ENCODE measurements around the gene ACOX3. TPM values are rescaled to one million over a fixed set of nuclear protein-coding genes. Genes with fewer than 3 reads are reported as not detected.

Gene ACOX3
- total and polyA plus RNA-seq, 11 donors: 16.9 to 51.6 (median 24.1) TPM

GRCh38 chr4:8464381-8464780, 23.9 kb upstream of the ACOX3 start:
- Histone ChIP-seq H3K27me3 (no peaks in the 10 kb centered on the region), H3K9me3 (no peaks in the 10 kb centered on the region), H3K36me3 (peaks cover 0 to 99% (median 92%) of the 10 kb centered on the region in 9 donors), H3K4me1 (no peaks in the 10 kb centered on the region), H3K27ac (no peak overlapping the region), H3K4me3 (no peak overlapping the region)
- DNase-seq: no peak
- intact Hi-C loops (cut with DNase I): loop anchor here in 1 of 10 donors (10.0 kb wide), 1 partner anchor 450 kb away; no protein-coding TSS in a partner anchor
- 80 to 86% (median 84%) methylated on average over 14 of the region's 14 CpGs for WGBS, 4 donors
- TF ChIP-seq, protein P1, sequence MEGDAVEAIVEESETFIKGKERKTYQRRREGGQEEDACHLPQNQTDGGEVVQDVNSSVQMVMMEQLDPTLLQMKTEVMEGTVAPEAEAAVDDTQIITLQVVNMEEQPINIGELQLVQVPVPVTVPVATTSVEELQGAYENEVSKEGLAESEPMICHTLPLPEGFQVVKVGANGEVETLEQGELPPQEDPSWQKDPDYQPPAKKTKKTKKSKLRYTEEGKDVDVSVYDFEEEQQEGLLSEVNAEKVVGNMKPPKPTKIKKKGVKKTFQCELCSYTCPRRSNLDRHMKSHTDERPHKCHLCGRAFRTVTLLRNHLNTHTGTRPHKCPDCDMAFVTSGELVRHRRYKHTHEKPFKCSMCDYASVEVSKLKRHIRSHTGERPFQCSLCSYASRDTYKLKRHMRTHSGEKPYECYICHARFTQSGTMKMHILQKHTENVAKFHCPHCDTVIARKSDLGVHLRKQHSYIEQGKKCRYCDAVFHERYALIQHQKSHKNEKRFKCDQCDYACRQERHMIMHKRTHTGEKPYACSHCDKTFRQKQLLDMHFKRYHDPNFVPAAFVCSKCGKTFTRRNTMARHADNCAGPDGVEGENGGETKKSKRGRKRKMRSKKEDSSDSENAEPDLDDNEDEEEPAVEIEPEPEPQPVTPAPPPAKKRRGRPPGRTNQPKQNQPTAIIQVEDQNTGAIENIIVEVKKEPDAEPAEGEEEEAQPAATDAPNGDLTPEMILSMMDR (IDR thresholded peaks at IDR 0.05): no peak
- TF ChIP-seq POLR2A (IDR thresholded peaks at IDR 0.05): no peak
- ATAC-seq: no peak

- H3K27me3 ChIP-seq: no peaks in the 10 kb centered on the region
- 94 to 98% (median 96%) methylated on average over 9 of the region's 9 CpGs for WGBS, 4 donors
- DNase-seq (no peak), ATAC-seq (no peak)
- TF ChIP-seq, protein P1 (IDR thresholded peaks at IDR 0.05): no peak
- no peak for TF ChIP-seq POLR2A (IDR thresholded peaks at IDR 0.05)
- H3K9me3 ChIP-seq: no peaks in the 10 kb centered on the region
- no peak overlapping the region for H3K27ac ChIP-seq
- intact Hi-C loops (cut with DNase I): loop anchor here in 1 of 10 donors (10.0 kb wide), 1 partner anchor 451 kb away; no protein-coding TSS in a partner anchor
- no peaks in the 10 kb centered on the region for H3K4me1 ChIP-seq
- no peak overlapping the region for H3K4me3 ChIP-seq
- H3K36me3 ChIP-seq: peaks cover 0 to 99% (median 92%) of the 10 kb centered on the region in 9 donors
Observed at GRCh38 chr4:8463811-8464210, 23.3 kb upstream of the ACOX3 start.

- Histone ChIP-seq H3K4me3 (no peak overlapping the region), H3K27me3 (no peaks in the 10 kb centered on the region), H3K27ac (no peak overlapping the region), H3K4me1 (no peaks in the 10 kb centered on the region), H3K9me3 (no peaks in the 10 kb centered on the region), H3K36me3 (peaks cover 0 to 99% (median 86%) of the 10 kb centered on the region in 9 donors)
- intact Hi-C loops (cut with DNase I): loop anchor here in 1 of 10 donors (10.0 kb wide), 1 partner anchor 453 kb away; no protein-coding TSS in a partner anchor
- no peak for DNase-seq
- no peak for ATAC-seq
- TF ChIP-seq POLR2A (IDR thresholded peaks at IDR 0.05): no peak
- TF ChIP-seq, protein P1 (IDR thresholded peaks at IDR 0.05): no peak
- 95 to 97% (median 96%) methylated on average over 6 of the region's 6 CpGs for WGBS, 4 donors
Observed at GRCh38 chr4:8461616-8462015, 21.1 kb upstream of the ACOX3 start.

GRCh38 chr4:8461086-8461485, 20.6 kb upstream of the ACOX3 start:
- TF ChIP-seq, protein P1 (IDR thresholded peaks at IDR 0.05): no peak
- no peak for TF ChIP-seq POLR2A (IDR thresholded peaks at IDR 0.05)
- Histone ChIP-seq H3K9me3 (no peaks in the 10 kb centered on the region), H3K4me3 (no peak overlapping the region), H3K36me3 (peaks cover 0 to 99% (median 86%) of the 10 kb centered on the region in 9 donors), H3K27me3 (no peaks in the 10 kb centered on the region), H3K27ac (no peak overlapping the region), H3K4me1 (no peaks in the 10 kb centered on the region)
- ATAC-seq (no peak), DNase-seq (no peak)
- 97 to 98% (median 98%) methylated on average over 6 of the region's 6 CpGs for WGBS, 4 donors
- intact Hi-C loops (cut with DNase I): loop anchor here in 1 of 10 donors (10.0 kb wide), 1 partner anchor 454 kb away; no protein-coding TSS in a partner anchor
